Liver (tissue), 9 donors: Measurements from ENCODE around the gene SYNM. TPM values are rescaled to one million over a fixed set of nuclear protein-coding genes. Genes with fewer than 3 reads are reported as not detected.

Experiments
- DNase-seq: peaks from one replicate; pipeline ENCODE4 v3.0.0-alpha.2; 2017; ENCODE audit warnings: low spot score
- H3K27ac ChIP-seq, 2 donors: one replicate each; pipeline ENCODE4 v1.7.0; 2013; ENCODE audit warnings: inconsistent platforms in 2 of 2, low read length in 2 of 2, control low read depth in 1 of 2, low read depth in 1 of 2, mild to moderate bottlenecking in 1 of 2
- H3K27me3 ChIP-seq, 4 donors: one replicate each; pipeline versions ENCODE4 v1.6.1 to v1.7.0; 2013; ENCODE audit warnings: low read length in 3 of 4, inconsistent platforms in 1 of 4, mild to moderate bottlenecking in 1 of 4, moderate library complexity in 1 of 4; ENCODE audit not compliant: control insufficient read depth in 4 of 4, insufficient read depth in 4 of 4
- H3K36me3 ChIP-seq, 4 donors: one replicate each; pipeline versions ENCODE4 v1.6.1 to v1.7.0; 2013; ENCODE audit warnings: low read length in 3 of 4, mild to moderate bottlenecking in 3 of 4, low read depth in 1 of 4, moderate library complexity in 1 of 4; ENCODE audit not compliant: control insufficient read depth in 4 of 4, insufficient read depth in 3 of 4
- H3K4me1 ChIP-seq, 4 donors: one replicate each; pipeline versions ENCODE4 v1.6.1 to v1.7.0; 2013; ENCODE audit warnings: low read length in 3 of 4, mild to moderate bottlenecking in 3 of 4, moderate library complexity in 1 of 4; ENCODE audit not compliant: control insufficient read depth in 4 of 4, insufficient read depth in 4 of 4
- H3K4me3 ChIP-seq, 3 donors: one replicate each; pipeline versions ENCODE4 v1.6.1 to v1.7.0; 2013; ENCODE audit warnings: low read length in 3 of 3, control low read depth in 1 of 3, low read depth in 1 of 3, mild to moderate bottlenecking in 1 of 3
- H3K9ac ChIP-seq, 2 donors: one replicate each; pipeline ENCODE4 v1.7.0; 2013; ENCODE audit warnings: low read length in 2 of 2, mild to moderate bottlenecking in 2 of 2, moderate library complexity in 2 of 2, control low read depth in 1 of 2, low read depth in 1 of 2
- H3K9me3 ChIP-seq, 4 donors: one replicate each; pipeline versions ENCODE4 v1.6.1 to v1.7.0; 2013; ENCODE audit warnings: low read length in 3 of 4; ENCODE audit not compliant: control insufficient read depth in 4 of 4
- CTCF ChIP-seq: fragments of 150-350 bp; IDR thresholded peaks from 2 replicates; pipeline ENCODE4 v1.5.1; 2017; ENCODE audit warnings: improper control_type of control experiment, low read depth, low read length; ENCODE audit not compliant: missing input control
- FOXA1 ChIP-seq: IDR thresholded peaks from 2 replicates; pipeline ENCODE4 v1.6.1; 2016; ENCODE audit warnings: antibody characterized with exemption
- FOXA2 ChIP-seq: IDR thresholded peaks from 2 replicates; pipeline ENCODE4 v1.6.1; 2016; ENCODE audit warnings: antibody characterized with exemption
- JUND ChIP-seq, 2 donors: IDR thresholded peaks; 2 replicates each; pipeline ENCODE4 v1.6.1; 2016; ENCODE audit warnings: antibody characterized with exemption in 2 of 2
- NR2F2 ChIP-seq: IDR thresholded peaks from 2 replicates; pipeline ENCODE4 v1.6.1; 2016; ENCODE audit warnings: antibody characterized with exemption
- RAD21 ChIP-seq, 2 donors: IDR thresholded peaks; 2 replicates each; pipeline ENCODE4 v1.6.1; 2016; ENCODE audit warnings: antibody characterized with exemption in 2 of 2, mild to moderate bottlenecking in 2 of 2
- RXRA ChIP-seq, 2 donors: IDR thresholded peaks; 2 replicates each; pipeline ENCODE4 v1.6.1; 2017 to 2018; ENCODE audit warnings: antibody characterized with exemption in 2 of 2, mild to moderate bottlenecking in 1 of 2
- SP1 ChIP-seq: IDR thresholded peaks from 2 replicates; pipeline ENCODE4 v1.6.1; 2018; ENCODE audit warnings: antibody characterized with exemption, mild to moderate bottlenecking
- TAF1 ChIP-seq: conservative IDR thresholded peaks from 2 replicates; pipeline ENCODE4 v1.6.1; 2016; ENCODE audit warnings: antibody characterized with exemption, mild to moderate bottlenecking
- YY1 ChIP-seq: IDR thresholded peaks from 2 replicates; pipeline ENCODE4 v1.6.1; 2016; ENCODE audit warnings: antibody characterized with exemption, mild to moderate bottlenecking
- ZBTB33 ChIP-seq: IDR thresholded peaks from 2 replicates; pipeline ENCODE4 v1.6.1; 2016; ENCODE audit warnings: antibody characterized with exemption
- WGBS: extraction: QIAGEN DNeasy Blood & Tissue Kit; methylation state at CpG from one replicate; pipeline ENCODE4 v1.1.7; 2013; 5-methylcytosine and 5-hydroxymethylcytosine counted together
- polyA plus RNA-seq, 2 donors: library from polyadenylated mRNA; stranded (reverse) in 1 of 2; unstranded in 1 of 2; fragments of 200-250 nt in 1 of 2; fragments of >200 nt in 1 of 2; fragmentation: Nextera tagmentation in 1 of 2; extraction: Ambion mirVana in 1 of 2; gene quantifications; one replicate each; pipeline versions ENCODE4 v1.2.1 to v1.2.3, GENCODE V29; 2013 to 2015
- total RNA-seq, 2 donors: library from RNA; depleted of rRNA; stranded (reverse); fragments of >200 nt; gene quantifications; one replicate each; pipeline ENCODE4 v1.2.3, GENCODE V29; 2014
- TF ChIP-seq, protein P1 (sequence below): IDR thresholded peaks from 2 replicates; pipeline ENCODE4 v1.6.1; 2016; ENCODE audit warnings: antibody characterized with exemption
- TF ChIP-seq, protein P2 (sequence below): IDR thresholded peaks from 2 replicates; pipeline ENCODE4 v1.6.1; 2016; ENCODE audit warnings: antibody characterized with exemption
- TF ChIP-seq, protein P3 (sequence below): IDR thresholded peaks from 2 replicates; pipeline ENCODE4 v1.6.1; 2016; ENCODE audit warnings: antibody characterized with exemption, mild to moderate bottlenecking
- donor health status: healthy.
- donor health status: healthy.
- donor health status: healthy.
- donor health status: healthy.
- donor health status: healthy.

Gene SYNM
- total and polyA plus RNA-seq, 4 donors: 0.39 to 6.4 (median 1.2) TPM

- no peak for DNase-seq
- no peaks in the 10 kb centered on the region for H3K27me3 ChIP-seq
- 31% methylated on average over 3 of the region's 3 CpGs for WGBS
These were observed 38.4 kb downstream of the SYNM start for GRCh38 chr15:99143242-99143641.

DNA sequence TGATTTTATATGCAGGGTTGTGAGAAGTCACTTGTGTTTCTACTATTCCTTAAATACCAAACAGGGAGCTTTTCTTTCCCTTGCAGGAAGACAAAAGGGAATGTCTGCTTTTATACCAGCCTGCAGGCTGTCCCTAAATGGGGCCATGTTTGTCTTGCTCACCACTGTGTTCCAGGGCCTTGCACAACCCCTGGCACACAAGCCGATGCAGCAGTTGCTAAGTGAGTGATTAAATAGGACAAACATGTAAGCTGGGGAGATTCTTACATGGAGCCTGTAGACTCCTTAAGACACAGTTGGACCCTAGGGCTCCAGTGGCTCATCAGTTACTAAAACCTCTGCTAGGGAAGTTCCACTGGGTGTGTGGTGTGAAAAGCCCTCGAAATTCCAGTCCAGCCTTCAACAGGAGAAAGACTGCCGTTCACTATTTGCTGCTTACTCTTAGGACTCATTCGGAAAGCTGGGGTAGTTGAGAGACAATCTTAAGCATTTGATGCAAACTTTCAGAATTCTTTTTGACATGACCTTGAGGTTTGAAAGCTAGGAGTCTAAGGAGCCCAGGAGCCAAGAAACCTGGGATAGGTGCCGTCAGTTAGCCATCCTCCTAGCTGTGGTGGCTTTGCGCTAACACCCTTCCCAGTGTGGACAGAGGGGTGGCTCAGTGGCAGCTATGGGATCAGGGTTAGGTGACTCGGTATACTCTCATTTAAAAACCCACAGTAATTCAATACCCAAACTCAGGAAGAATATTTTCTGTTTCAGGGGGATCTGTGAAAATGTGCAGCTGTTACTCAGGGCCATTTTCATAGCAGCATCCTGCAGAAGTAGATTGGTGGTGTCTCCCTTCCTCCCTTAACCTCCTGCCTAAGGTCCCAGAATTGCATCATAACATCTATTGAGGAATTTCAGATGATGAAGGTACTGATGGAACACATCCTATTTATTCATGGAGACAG is 39.1 kb downstream of the SYNM start:
- peak overlapping the region; percentile 53 to 58 for H3K27ac ChIP-seq
- H3K4me3 ChIP-seq: no peak overlapping the region
- no peak for DNase-seq
- no peaks in the 10 kb centered on the region for H3K9me3 ChIP-seq
- H3K36me3 ChIP-seq: no peaks in the 10 kb centered on the region
- no peak overlapping the region for H3K9ac ChIP-seq
- H3K4me1 ChIP-seq: peaks cover 4 to 19% (median 14%) of the 10 kb centered on the region in 4 donors
- no peaks in the 10 kb centered on the region for H3K27me3 ChIP-seq
- WGBS: 72% methylated on average over 7 of the region's 7 CpGs
- TF ChIP-seq ZBTB33 (no peak), TAF1 (no peak), RXRA (IDR thresholded peaks at IDR 0.05) (peak; percentile 41 to 66), RAD21 (IDR thresholded peaks at IDR 0.05) (peak in 1 of 2 donors; percentile 13), YY1 (peak; percentile 97), CTCF (no peak), SP1 (peak; percentile 42), NR2F2 (no peak)
- TF ChIP-seq, protein P1, sequence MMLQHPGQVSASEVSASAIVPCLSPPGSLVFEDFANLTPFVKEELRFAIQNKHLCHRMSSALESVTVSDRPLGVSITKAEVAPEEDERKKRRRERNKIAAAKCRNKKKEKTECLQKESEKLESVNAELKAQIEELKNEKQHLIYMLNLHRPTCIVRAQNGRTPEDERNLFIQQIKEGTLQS: peak; percentile 12
- TF ChIP-seq, protein P2, sequence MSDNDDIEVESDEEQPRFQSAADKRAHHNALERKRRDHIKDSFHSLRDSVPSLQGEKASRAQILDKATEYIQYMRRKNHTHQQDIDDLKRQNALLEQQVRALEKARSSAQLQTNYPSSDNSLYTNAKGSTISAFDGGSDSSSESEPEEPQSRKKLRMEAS: peak; percentile 33

More at GRCh38 chr15:99143242-99143641, 38.4 kb downstream of the SYNM start:
- Histone ChIP-seq H3K4me1 (peaks cover 4 to 19% (median 14%) of the 10 kb centered on the region in 4 donors), H3K9me3 (no peaks in the 10 kb centered on the region), H3K36me3 (peaks cover 0 to 4% (median 0%) of the 10 kb centered on the region in 4 donors), H3K4me3 (no peak overlapping the region), H3K27ac (peak overlapping the region; percentile 43 to 53), H3K9ac (no peak overlapping the region)
- no peak for TF ChIP-seq CTCF
- TF ChIP-seq, protein P2: no peak
- peak; percentile 62 for TF ChIP-seq FOXA2
- TF ChIP-seq, protein P3, sequence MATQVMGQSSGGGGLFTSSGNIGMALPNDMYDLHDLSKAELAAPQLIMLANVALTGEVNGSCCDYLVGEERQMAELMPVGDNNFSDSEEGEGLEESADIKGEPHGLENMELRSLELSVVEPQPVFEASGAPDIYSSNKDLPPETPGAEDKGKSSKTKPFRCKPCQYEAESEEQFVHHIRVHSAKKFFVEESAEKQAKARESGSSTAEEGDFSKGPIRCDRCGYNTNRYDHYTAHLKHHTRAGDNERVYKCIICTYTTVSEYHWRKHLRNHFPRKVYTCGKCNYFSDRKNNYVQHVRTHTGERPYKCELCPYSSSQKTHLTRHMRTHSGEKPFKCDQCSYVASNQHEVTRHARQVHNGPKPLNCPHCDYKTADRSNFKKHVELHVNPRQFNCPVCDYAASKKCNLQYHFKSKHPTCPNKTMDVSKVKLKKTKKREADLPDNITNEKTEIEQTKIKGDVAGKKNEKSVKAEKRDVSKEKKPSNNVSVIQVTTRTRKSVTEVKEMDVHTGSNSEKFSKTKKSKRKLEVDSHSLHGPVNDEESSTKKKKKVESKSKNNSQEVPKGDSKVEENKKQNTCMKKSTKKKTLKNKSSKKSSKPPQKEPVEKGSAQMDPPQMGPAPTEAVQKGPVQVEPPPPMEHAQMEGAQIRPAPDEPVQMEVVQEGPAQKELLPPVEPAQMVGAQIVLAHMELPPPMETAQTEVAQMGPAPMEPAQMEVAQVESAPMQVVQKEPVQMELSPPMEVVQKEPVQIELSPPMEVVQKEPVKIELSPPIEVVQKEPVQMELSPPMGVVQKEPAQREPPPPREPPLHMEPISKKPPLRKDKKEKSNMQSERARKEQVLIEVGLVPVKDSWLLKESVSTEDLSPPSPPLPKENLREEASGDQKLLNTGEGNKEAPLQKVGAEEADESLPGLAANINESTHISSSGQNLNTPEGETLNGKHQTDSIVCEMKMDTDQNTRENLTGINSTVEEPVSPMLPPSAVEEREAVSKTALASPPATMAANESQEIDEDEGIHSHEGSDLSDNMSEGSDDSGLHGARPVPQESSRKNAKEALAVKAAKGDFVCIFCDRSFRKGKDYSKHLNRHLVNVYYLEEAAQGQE: no peak
- no peak for TF ChIP-seq JUND (IDR thresholded peaks at IDR 0.05)
- TF ChIP-seq NR2F2: no peak
- peak; percentile 17 for TF ChIP-seq FOXA1
- TF ChIP-seq, protein P1: no peak
